Lower leg skin (tissue), 4 donors: ENCODE measurements around the gene MYH15. TPM values are rescaled to one million over a fixed set of nuclear protein-coding genes. Genes with fewer than 3 reads are reported as not detected.

Experiments
- DNase-seq, 2 donors: peaks; one replicate each; pipeline ENCODE4 v3.0.0-alpha.2; 2019; ENCODE audit warnings: low spot score in 2 of 2
- H3K4me3 ChIP-seq: fragments of 200-600 bp; sonication (generic); 2 replicates; pipeline ENCODE4 v1.5.1; 2017; ENCODE audit warnings: mild to moderate bottlenecking, low read depth; ENCODE audit not compliant: poor library complexity, severe bottlenecking
- CTCF ChIP-seq, 3 donors: fragments of 450-650 bp; IDR thresholded peaks; one replicate each; pipeline ENCODE4 v1.5.1; 2016; ENCODE audit warnings: antibody characterized with exemption in 3 of 3, mild to moderate bottlenecking in 3 of 3, moderate library complexity in 2 of 3
- POLR2A ChIP-seq, 2 donors: fragments of 450-650 bp; IDR thresholded peaks; one replicate each; pipeline ENCODE4 v1.6.1; 2016 to 2017; ENCODE audit warnings: antibody characterized with exemption in 2 of 2, mild to moderate bottlenecking in 1 of 2, moderate library complexity in 1 of 2
- WGBS, 2 donors: methylation state at CpG; one replicate each; pipeline ENCODE4 v1.1.5; 2018; 5-methylcytosine and 5-hydroxymethylcytosine counted together
- intact Hi-C: fragments of 100-400 bp; cut with DNase I; formaldehyde crosslinking; loops from one replicate; pipeline ENCODE4 v1.15.0; 2023; ENCODE audit warnings: low total_unique reads
- total RNA-seq, 4 donors: library from RNA; depleted of rRNA; stranded (reverse); fragments of >200 nt; gene quantifications; one replicate each; pipeline ENCODE4 v1.1.0, GENCODE V29; 2016

MYH15 gene
- total RNA-seq, 4 donors from 2014 or later, result 0.04 to 0.88 (median 0.27) TPM

GRCh38 chr3:108345492-108346205, 164.7 kb downstream of the MYH15 start:
- DNase-seq, result no peak
- no peak overlapping the region for H3K4me3 ChIP-seq
- WGBS, 2 donors, result 58 to 75% methylated on average over 6 of the region's 6 CpGs
- intact Hi-C loops, result no loop called here
- TF ChIP-seq POLR2A (IDR thresholded peaks at IDR 0.05), result no peak
- TF ChIP-seq CTCF (IDR thresholded peaks at IDR 0.05), result no peak

- no peak for DNase-seq
- intact Hi-C loops, result no loop called here
- WGBS, 2 donors, result 90 to 91% methylated on average over 4 of the region's 4 CpGs
These were observed 166.9 kb downstream of the MYH15 start for GRCh38 chr3:108343491-108343890.

GRCh38 chr3:108342837-108343486, 167.4 kb downstream of the MYH15 start:
- H3K4me3 ChIP-seq, result no peak overlapping the region
- intact Hi-C loops, result no loop called here
- 80 to 89% methylated on average over 4 of the region's 4 CpGs for WGBS, 2 donors
- no peak for TF ChIP-seq CTCF (IDR thresholded peaks at IDR 0.05)
- TF ChIP-seq POLR2A (IDR thresholded peaks at IDR 0.05), result no peak
- no peak for DNase-seq

More at GRCh38 chr3:108343491-108343890, 166.9 kb downstream of the MYH15 start:
- H3K4me3 ChIP-seq, result no peak overlapping the region
- TF ChIP-seq POLR2A (IDR thresholded peaks at IDR 0.05) (no peak), CTCF (IDR thresholded peaks at IDR 0.05) (no peak)

GRCh38 chr3:108341911-108342310, 168.5 kb downstream of the MYH15 start:
- intact Hi-C loops, result no loop called here
- no peak for TF ChIP-seq POLR2A (IDR thresholded peaks at IDR 0.05)
- TF ChIP-seq CTCF (IDR thresholded peaks at IDR 0.05), result no peak
- no peak for DNase-seq
- H3K4me3 ChIP-seq, result no peak overlapping the region
- 82 to 99% methylated on average over 6 of the region's 6 CpGs for WGBS, 2 donors

GRCh38 chr3:108338901-108339545, 171.4 kb downstream of the MYH15 start:
- TF ChIP-seq POLR2A (IDR thresholded peaks at IDR 0.05) (no peak), CTCF (IDR thresholded peaks at IDR 0.05) (no peak)
- H3K4me3 ChIP-seq, result no peak overlapping the region
- intact Hi-C loops, result no loop called here
- DNase-seq, result no peak
